Epithelial cell of proximal tubule (primary cell): Measurements from ENCODE around the gene HRH2. TPM values are rescaled to one million over a fixed set of nuclear protein-coding genes. Genes with fewer than 3 reads are reported as not detected.

Experiments used
- DNase-seq: peaks from one replicate; pipeline ENCODE4 v3.0.0-alpha.2; 2011; ENCODE audit warnings: low read depth
- H3K4me3 ChIP-seq: 2 replicates; pipeline ENCODE4 v1.5.1; 2011; ENCODE audit warnings: low read depth, mild to moderate bottlenecking, low read length
- CTCF ChIP-seq: conservative IDR thresholded peaks from 2 replicates; pipeline ENCODE4 v1.5.1; 2012; ENCODE audit warnings: low read depth, mild to moderate bottlenecking, low read length
- total RNA-seq: library from RNA; depleted of rRNA; stranded (reverse); fragments of >200 nt; gene quantifications from 2 replicates; pipeline ENCODE4 v1.2.3, GENCODE V29; 2015

The HRH2 gene
- total RNA-seq, 1 donor from 2014 or later: 0.29 TPM

GRCh38 chr5:175690025-175690424 is 32.2 kb downstream of the HRH2 start:
- no peak overlapping the region for H3K4me3 ChIP-seq
- TF ChIP-seq CTCF: no peak
- no peak for DNase-seq

- no peak for TF ChIP-seq CTCF
Observed at GRCh38 chr5:175690586-175690985, 32.7 kb downstream of the HRH2 start.

GRCh38 chr5:175691761-175692160 is 33.9 kb downstream of the HRH2 start:
- DNase-seq: no peak
- TF ChIP-seq CTCF: no peak
- H3K4me3 ChIP-seq: no peak overlapping the region

More at GRCh38 chr5:175690586-175690985, 32.7 kb downstream of the HRH2 start:
- H3K4me3 ChIP-seq: no peak overlapping the region
- DNase-seq: no peak

GRCh38 chr5:175692235-175692995 is 34.5 kb downstream of the HRH2 start:
- DNase-seq: no peak
- no peak for TF ChIP-seq CTCF
- H3K4me3 ChIP-seq: no peak overlapping the region

GRCh38 chr5:175692996-175693710 is 35.3 kb downstream of the HRH2 start:
- H3K4me3 ChIP-seq: no peak overlapping the region
- no peak for TF ChIP-seq CTCF
- no peak for DNase-seq

GRCh38 chr5:175693741-175694140 is 35.9 kb downstream of the HRH2 start:
- DNase-seq: no peak
- no peak overlapping the region for H3K4me3 ChIP-seq
- no peak for TF ChIP-seq CTCF
